Frontal cortex (tissue), 4 donors: Measurements from ENCODE around the gene SMG1. TPM values are rescaled to one million over a fixed set of nuclear protein-coding genes. Genes with fewer than 3 reads are reported as not detected.
"Not testable (repeated sequence)": the region's sequence is repeated elsewhere in the genome, so short reads cannot be mapped to it uniquely, and the experiment has no call there.

Source experiments
- DNase-seq, 2 donors: peaks; one replicate each; pipeline ENCODE4 v3.0.0; 2012; ENCODE audit warnings: low spot score in 2 of 2
- FAIRE-seq: peaks from 2 replicates; lab custom pipeline; 2012; peaks lifted over from hg19 to GRCh38; lab: Jason Lieb, UNC
- total RNA-seq: library from RNA; depleted of rRNA; stranded (reverse); fragments of >200 nt; gene quantifications from one replicate; pipeline ENCODE4 v1.2.3, GENCODE V29; 2014
- donor health status: control.
- donor health status: control.
- donor health status: control.

SMG1 gene
- total RNA-seq, 1 donor from 2014 or later: 89.3 TPM

- not testable (repeated sequence) for DNase-seq, FAIRE-seq
Measured at GRCh38 chr16:18780460-18781026, 145.7 kb downstream of the SMG1 start.

- DNase-seq, FAIRE-seq: not testable (repeated sequence)
Measured at GRCh38 chr16:18777664-18778063, 148.5 kb downstream of the SMG1 start.

GRCh38 chr16:18776334-18776733 lies 149.9 kb downstream of the SMG1 start:
- FAIRE-seq, DNase-seq: not testable (repeated sequence)

- not testable (repeated sequence) for DNase-seq, FAIRE-seq
Measured at GRCh38 chr16:18774651-18775050, 151.6 kb downstream of the SMG1 start.

- not testable (repeated sequence) for DNase-seq, FAIRE-seq
Measured at GRCh38 chr16:18772171-18772570, 154.0 kb downstream of the SMG1 start.

- DNase-seq, FAIRE-seq: not testable (repeated sequence)
Measured at GRCh38 chr16:18770336-18770962, 155.8 kb downstream of the SMG1 start.

GRCh38 chr16:18767217-18767616 lies 159.0 kb downstream of the SMG1 start:
- not testable (repeated sequence) for DNase-seq, FAIRE-seq

GRCh38 chr16:18762713-18763112 lies 163.5 kb downstream of the SMG1 start:
- not testable (repeated sequence) for DNase-seq, FAIRE-seq

- not testable (repeated sequence) for DNase-seq, FAIRE-seq
Measured at GRCh38 chr16:18759598-18760520, 166.3 kb downstream of the SMG1 start.

- not testable (repeated sequence) for DNase-seq, FAIRE-seq
Measured at GRCh38 chr16:18757960-18758660, 168.1 kb downstream of the SMG1 start.

- DNase-seq, FAIRE-seq: not testable (repeated sequence)
Measured at GRCh38 chr16:18756639-18757038, 169.6 kb downstream of the SMG1 start.

Other genes starting within 250 kb of the SMG1 start
- gene RPS15A, start 136.1 kb downstream of the SMG1 start, total RNA-seq: 1,618 TPM
- gene ARL6IP1, start 124.9 kb downstream of the SMG1 start, total RNA-seq: 617 TPM
- gene TMC7, start 57.5 kb upstream of the SMG1 start, total RNA-seq: 3.3 TPM
- 50.1 TPM for gene COQ7, start 141.2 kb upstream of the SMG1 start, total RNA-seq
- 3.3 TPM for gene ITPRIPL2, start 187.6 kb upstream of the SMG1 start, total RNA-seq
- gene SYT17, start 241.8 kb upstream of the SMG1 start, total RNA-seq: 8.2 TPM